Neural cell (in vitro differentiated cells): ENCODE measurements around the gene HIGD2B. TPM values are rescaled to one million over a fixed set of nuclear protein-coding genes. Genes with fewer than 3 reads are reported as not detected.

Source experiments
- H2AFZ ChIP-seq: fragments of 200-600, 300-800 bp; sonication (generic), shearing (Covaris generic); 2 replicates; pipeline ENCODE4 v1.6.0; 2014; ENCODE audit warnings: low read depth, mild to moderate bottlenecking, antibody characterized with exemption, low read length, moderate library complexity
- H3F3A ChIP-seq: fragments of 200-600 bp; shearing (Covaris generic); 2 replicates; pipeline ENCODE4 v1.6.1; 2016; ENCODE audit warnings: mild to moderate bottlenecking, moderate library complexity, mixed read lengths, antibody characterized with exemption, low read length; ENCODE audit not compliant: insufficient read depth, poor library complexity, severe bottlenecking
- H3K27ac ChIP-seq: fragments of 200-600, 300-800 bp; sonication (generic), shearing (Covaris generic); 2 replicates; pipeline ENCODE4 v1.5.1; 2014; ENCODE audit warnings: mild to moderate bottlenecking, low read length, moderate library complexity
- H3K27me3 ChIP-seq: fragments of 300-800, 200-600 bp; sonication (generic), shearing (Covaris generic); 2 replicates; pipeline ENCODE4 v1.6.0; 2014; ENCODE audit warnings: mild to moderate bottlenecking, low read depth, low read length, moderate library complexity; ENCODE audit not compliant: insufficient read depth
- H3K36me3 ChIP-seq: fragments of 300-800, 200-600 bp; sonication (generic), shearing (Covaris generic); 2 replicates; pipeline ENCODE4 v1.5.1; 2014; ENCODE audit warnings: mild to moderate bottlenecking, antibody characterized with exemption, low read length, moderate library complexity; ENCODE audit not compliant: insufficient read depth
- H3K4me2 ChIP-seq: fragments of 300-800, 200-600 bp; sonication (generic), shearing (Covaris generic); 2 replicates; pipeline ENCODE4 v1.6.0; 2014; ENCODE audit warnings: mild to moderate bottlenecking, low read length
- H3K4me3 ChIP-seq: fragments of 300-800, 200-600 bp; sonication (generic), shearing (Covaris generic); 2 replicates; pipeline ENCODE4 v1.5.1; 2014; ENCODE audit warnings: mild to moderate bottlenecking, low read length, moderate library complexity
- H3K79me2 ChIP-seq: fragments of 200-600 bp; shearing (Covaris generic); replicated peaks from 2 replicates; pipeline ENCODE4 v1.6.0; 2014; ENCODE audit warnings: mild to moderate bottlenecking, low read length, moderate library complexity; ENCODE audit not compliant: insufficient read depth
- H3K9ac ChIP-seq: fragments of 300-800, 200-600 bp; sonication (generic), shearing (Covaris generic); 2 replicates; pipeline ENCODE4 v1.6.1; 2016; ENCODE audit warnings: mild to moderate bottlenecking, low read length, mixed read lengths
- H3K9me2 ChIP-seq: fragments of 200-600 bp; shearing (Covaris generic); 2 replicates; pipeline ENCODE4 v1.6.1; 2016; ENCODE audit warnings: mild to moderate bottlenecking, low read length, mixed read lengths; ENCODE audit not compliant: insufficient read depth
- H3K9me3 ChIP-seq: fragments of 200-600, 300-800 bp; sonication (generic), shearing (Covaris generic); 2 replicates; pipeline ENCODE4 v1.6.1; 2016; ENCODE audit warnings: mild to moderate bottlenecking, mixed run types, low read length, moderate library complexity, mixed read lengths
- H4K20me1 ChIP-seq: fragments of 200-600 bp; shearing (Covaris generic); 2 replicates; pipeline ENCODE4 v1.6.1; 2016; ENCODE audit warnings: mild to moderate bottlenecking, mixed run types; ENCODE audit not compliant: insufficient read depth
- EP300 ChIP-seq: fragments of 450-650 bp; conservative IDR thresholded peaks from 2 replicates; pipeline ENCODE4 v1.6.1; 2014; ENCODE audit warnings: antibody characterized with exemption, mild to moderate bottlenecking, moderate library complexity; ENCODE audit not compliant: poor library complexity, severe bottlenecking
- EZH2 ChIP-seq: fragments of 200-600, 300-800 bp; shearing (Covaris generic), sonication (generic); IDR thresholded peaks from 2 replicates; pipeline ENCODE4 v1.6.1; 2014; ENCODE audit warnings: antibody characterized with exemption, low read length, borderline replicate concordance, mild to moderate bottlenecking; ENCODE audit not compliant: insufficient read depth, poor library complexity, severe bottlenecking
- MXI1 ChIP-seq: fragments of 450-650 bp; conservative IDR thresholded peaks from 2 replicates; pipeline ENCODE4 v1.6.1; 2014; ENCODE audit warnings: antibody characterized with exemption, mild to moderate bottlenecking; ENCODE audit not compliant: poor library complexity, severe bottlenecking
- POLR2AphosphoS5 ChIP-seq: IDR thresholded peaks from 2 replicates; pipeline ENCODE4 v1.6.1; 2012
- RAD21 ChIP-seq: fragments of 450-650 bp; conservative IDR thresholded peaks from 2 replicates; pipeline ENCODE4 v1.6.1; 2014; ENCODE audit warnings: antibody characterized with exemption, mild to moderate bottlenecking, moderate library complexity
- SMC3 ChIP-seq: fragments of 450-650 bp; conservative IDR thresholded peaks from 2 replicates; pipeline ENCODE4 v1.6.1; 2014; ENCODE audit warnings: antibody characterized with exemption, mild to moderate bottlenecking, moderate library complexity; ENCODE audit not compliant: poor library complexity
- TAF1 ChIP-seq: IDR thresholded peaks from 2 replicates; pipeline ENCODE4 v1.6.1; 2012; ENCODE audit warnings: low read depth
- polyA plus RNA-seq: library from polyadenylated mRNA; depleted of rRNA; stranded (reverse); fragments of >200 nt; gene quantifications from 2 replicates; pipeline ENCODE4 v1.2.3, GENCODE V29; 2014
- TF ChIP-seq, protein P1 (sequence below): fragments of 450-650 bp; IDR thresholded peaks from 2 replicates; pipeline ENCODE4 v1.5.1; 2014; ENCODE audit warnings: antibody characterized with exemption, mild to moderate bottlenecking, moderate library complexity; ENCODE audit not compliant: poor library complexity, severe bottlenecking
- TF ChIP-seq, protein P2 (sequence below): IDR thresholded peaks from 2 replicates; pipeline ENCODE4 v1.6.1; 2012; ENCODE audit warnings: borderline replicate concordance

HIGD2B gene
- polyA plus RNA-seq, 1 donor from 2014 or later: not detected

DNA sequence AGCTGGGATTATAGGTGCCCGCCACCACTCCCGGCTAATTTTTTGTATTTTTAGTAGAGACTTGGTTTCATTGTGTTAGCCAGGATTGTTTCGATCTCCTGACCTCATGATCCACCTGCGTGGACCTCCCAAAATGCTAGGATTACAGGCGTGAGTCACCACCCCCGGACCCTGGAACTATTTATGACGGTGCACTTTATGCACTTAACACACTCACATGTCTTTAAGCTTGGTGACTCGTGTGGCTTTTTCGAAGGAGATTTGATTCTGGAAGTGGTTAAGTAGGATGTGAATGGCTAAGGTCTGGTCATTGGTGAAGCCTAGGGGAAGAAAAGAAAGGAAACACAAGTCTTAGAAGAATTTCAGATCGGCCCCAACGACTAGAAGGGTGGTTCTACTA lies 20.3 kb upstream of the HIGD2B start:
- H3K36me3 ChIP-seq: no peaks in the 10 kb centered on the region
- no peaks in the 10 kb centered on the region for H3K79me2 ChIP-seq
- H3K27ac ChIP-seq: no peak overlapping the region
- H3K27me3 ChIP-seq: no peaks in the 10 kb centered on the region
- H4K20me1 ChIP-seq: no peaks in the 10 kb centered on the region
- no peak overlapping the region for H2AFZ ChIP-seq
- H3K9me3 ChIP-seq: no peaks in the 10 kb centered on the region
- no peaks in the 10 kb centered on the region for H3K9me2 ChIP-seq
- TF ChIP-seq POLR2AphosphoS5: no peak
- TF ChIP-seq EP300: no peak
- no peak for TF ChIP-seq SMC3
- TF ChIP-seq MXI1: no peak
- no peak for TF ChIP-seq EZH2
- TF ChIP-seq, protein P1, sequence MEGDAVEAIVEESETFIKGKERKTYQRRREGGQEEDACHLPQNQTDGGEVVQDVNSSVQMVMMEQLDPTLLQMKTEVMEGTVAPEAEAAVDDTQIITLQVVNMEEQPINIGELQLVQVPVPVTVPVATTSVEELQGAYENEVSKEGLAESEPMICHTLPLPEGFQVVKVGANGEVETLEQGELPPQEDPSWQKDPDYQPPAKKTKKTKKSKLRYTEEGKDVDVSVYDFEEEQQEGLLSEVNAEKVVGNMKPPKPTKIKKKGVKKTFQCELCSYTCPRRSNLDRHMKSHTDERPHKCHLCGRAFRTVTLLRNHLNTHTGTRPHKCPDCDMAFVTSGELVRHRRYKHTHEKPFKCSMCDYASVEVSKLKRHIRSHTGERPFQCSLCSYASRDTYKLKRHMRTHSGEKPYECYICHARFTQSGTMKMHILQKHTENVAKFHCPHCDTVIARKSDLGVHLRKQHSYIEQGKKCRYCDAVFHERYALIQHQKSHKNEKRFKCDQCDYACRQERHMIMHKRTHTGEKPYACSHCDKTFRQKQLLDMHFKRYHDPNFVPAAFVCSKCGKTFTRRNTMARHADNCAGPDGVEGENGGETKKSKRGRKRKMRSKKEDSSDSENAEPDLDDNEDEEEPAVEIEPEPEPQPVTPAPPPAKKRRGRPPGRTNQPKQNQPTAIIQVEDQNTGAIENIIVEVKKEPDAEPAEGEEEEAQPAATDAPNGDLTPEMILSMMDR: no peak
- TF ChIP-seq, protein P2, sequence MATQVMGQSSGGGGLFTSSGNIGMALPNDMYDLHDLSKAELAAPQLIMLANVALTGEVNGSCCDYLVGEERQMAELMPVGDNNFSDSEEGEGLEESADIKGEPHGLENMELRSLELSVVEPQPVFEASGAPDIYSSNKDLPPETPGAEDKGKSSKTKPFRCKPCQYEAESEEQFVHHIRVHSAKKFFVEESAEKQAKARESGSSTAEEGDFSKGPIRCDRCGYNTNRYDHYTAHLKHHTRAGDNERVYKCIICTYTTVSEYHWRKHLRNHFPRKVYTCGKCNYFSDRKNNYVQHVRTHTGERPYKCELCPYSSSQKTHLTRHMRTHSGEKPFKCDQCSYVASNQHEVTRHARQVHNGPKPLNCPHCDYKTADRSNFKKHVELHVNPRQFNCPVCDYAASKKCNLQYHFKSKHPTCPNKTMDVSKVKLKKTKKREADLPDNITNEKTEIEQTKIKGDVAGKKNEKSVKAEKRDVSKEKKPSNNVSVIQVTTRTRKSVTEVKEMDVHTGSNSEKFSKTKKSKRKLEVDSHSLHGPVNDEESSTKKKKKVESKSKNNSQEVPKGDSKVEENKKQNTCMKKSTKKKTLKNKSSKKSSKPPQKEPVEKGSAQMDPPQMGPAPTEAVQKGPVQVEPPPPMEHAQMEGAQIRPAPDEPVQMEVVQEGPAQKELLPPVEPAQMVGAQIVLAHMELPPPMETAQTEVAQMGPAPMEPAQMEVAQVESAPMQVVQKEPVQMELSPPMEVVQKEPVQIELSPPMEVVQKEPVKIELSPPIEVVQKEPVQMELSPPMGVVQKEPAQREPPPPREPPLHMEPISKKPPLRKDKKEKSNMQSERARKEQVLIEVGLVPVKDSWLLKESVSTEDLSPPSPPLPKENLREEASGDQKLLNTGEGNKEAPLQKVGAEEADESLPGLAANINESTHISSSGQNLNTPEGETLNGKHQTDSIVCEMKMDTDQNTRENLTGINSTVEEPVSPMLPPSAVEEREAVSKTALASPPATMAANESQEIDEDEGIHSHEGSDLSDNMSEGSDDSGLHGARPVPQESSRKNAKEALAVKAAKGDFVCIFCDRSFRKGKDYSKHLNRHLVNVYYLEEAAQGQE: no peak
- TF ChIP-seq RAD21: no peak
- TF ChIP-seq TAF1: no peak
- no peak overlapping the region for H3K4me3 ChIP-seq
- H3K9ac ChIP-seq: no peak overlapping the region
- no peaks in the 10 kb centered on the region for H3F3A ChIP-seq
- no peak overlapping the region for H3K4me2 ChIP-seq

DNA sequence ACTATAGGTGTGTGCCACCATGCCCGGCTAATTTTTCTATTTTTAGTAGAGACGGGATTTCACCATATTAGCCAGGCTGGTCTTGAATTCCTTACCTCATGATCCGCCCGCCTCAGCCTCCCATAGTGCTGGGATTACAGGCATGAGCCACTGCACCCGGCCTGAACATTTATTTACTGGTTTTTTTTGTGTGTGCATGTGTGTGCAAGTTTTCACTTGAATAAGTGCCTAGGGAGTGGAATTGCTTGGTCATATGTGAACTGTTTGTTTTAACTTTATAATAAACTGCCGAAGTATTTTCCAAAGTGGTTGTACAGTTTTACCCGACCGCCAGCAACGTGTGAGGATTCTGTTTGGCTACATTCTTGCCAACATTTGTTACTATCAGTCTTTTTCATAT lies 14.1 kb upstream of the HIGD2B start:
- H3K27ac ChIP-seq: no peak overlapping the region
- no peaks in the 10 kb centered on the region for H3F3A ChIP-seq
- H3K9me3 ChIP-seq: no peaks in the 10 kb centered on the region
- H3K9me2 ChIP-seq: no peaks in the 10 kb centered on the region
- H3K4me3 ChIP-seq: no peak overlapping the region
- no peaks in the 10 kb centered on the region for H3K27me3 ChIP-seq
- no peaks in the 10 kb centered on the region for H4K20me1 ChIP-seq
- H3K36me3 ChIP-seq: no peaks in the 10 kb centered on the region
- H3K79me2 ChIP-seq: peaks cover 3% of the 10 kb centered on the region
- H3K9ac ChIP-seq: no peak overlapping the region
- no peak overlapping the region for H3K4me2 ChIP-seq
- TF ChIP-seq TAF1 (no peak), RAD21 (no peak), EZH2 (no peak), MXI1 (no peak), SMC3 (no peak), EP300 (no peak), POLR2AphosphoS5 (no peak)
- TF ChIP-seq, protein P1: no peak
- TF ChIP-seq, protein P2: no peak
- H2AFZ ChIP-seq: no peak overlapping the region
